ENCODE data around the gene SLX4IP.

The SLX4IP gene

GRCh38 chr20:10501402-10501801 is 66.3 kb downstream of the SLX4IP start:
- no peak for DNase-seq (ENCODE audit: insufficient read length)
- no peak for FAIRE-seq
- no peak for TF ChIP-seq POLR2A (IDR thresholded peaks at IDR 0.05; ENCODE audit: low read depth, low read length)
- TF ChIP-seq TAF1 (IDR thresholded peaks at IDR 0.05; ENCODE audit: borderline replicate concordance, low read depth, low read length), result no peak
- TF ChIP-seq POLR2AphosphoS5 (IDR thresholded peaks at IDR 0.05; ENCODE audit: low read depth, low read length), result no peak

- TF ChIP-seq POLR2AphosphoS5 (IDR thresholded peaks at IDR 0.05; ENCODE audit: low read depth, low read length) (no peak), POLR2A (IDR thresholded peaks at IDR 0.05; ENCODE audit: low read depth, low read length) (no peak), TAF1 (IDR thresholded peaks at IDR 0.05; ENCODE audit: borderline replicate concordance, low read depth, low read length) (no peak)
- FAIRE-seq (no peak), DNase-seq (ENCODE audit: insufficient read length) (no peak)
Measured at GRCh38 chr20:10502098-10502526, 67.0 kb downstream of the SLX4IP start.

- TF ChIP-seq POLR2AphosphoS5 (IDR thresholded peaks at IDR 0.05; ENCODE audit: low read depth, low read length) (no peak), TAF1 (IDR thresholded peaks at IDR 0.05; ENCODE audit: borderline replicate concordance, low read depth, low read length) (no peak), POLR2A (IDR thresholded peaks at IDR 0.05; ENCODE audit: low read depth, low read length) (no peak)
- FAIRE-seq, result no peak
Measured at GRCh38 chr20:10504608-10504993, 69.5 kb downstream of the SLX4IP start.

GRCh38 chr20:10504994-10505730 is 70.1 kb downstream of the SLX4IP start:
- FAIRE-seq (no peak), DNase-seq (ENCODE audit: insufficient read length) (no peak)
- no peak for TF ChIP-seq POLR2A (IDR thresholded peaks at IDR 0.05; ENCODE audit: low read depth, low read length)
- no peak for TF ChIP-seq TAF1 (IDR thresholded peaks at IDR 0.05; ENCODE audit: borderline replicate concordance, low read depth, low read length)
- no peak for TF ChIP-seq POLR2AphosphoS5 (IDR thresholded peaks at IDR 0.05; ENCODE audit: low read depth, low read length)

More at GRCh38 chr20:10504608-10504993, 69.5 kb downstream of the SLX4IP start:
- no peak for DNase-seq (ENCODE audit: insufficient read length)

- TF ChIP-seq POLR2A (IDR thresholded peaks at IDR 0.05; ENCODE audit: low read depth, low read length) (no peak), TAF1 (IDR thresholded peaks at IDR 0.05; ENCODE audit: borderline replicate concordance, low read depth, low read length) (no peak), POLR2AphosphoS5 (IDR thresholded peaks at IDR 0.05; ENCODE audit: low read depth, low read length) (no peak)
- FAIRE-seq (no peak), DNase-seq (ENCODE audit: insufficient read length) (no peak)
Measured at GRCh38 chr20:10505827-10506226, 70.7 kb downstream of the SLX4IP start.

- no peak for TF ChIP-seq POLR2A (IDR thresholded peaks at IDR 0.05; ENCODE audit: low read depth, low read length)
- TF ChIP-seq TAF1 (IDR thresholded peaks at IDR 0.05; ENCODE audit: borderline replicate concordance, low read depth, low read length), result no peak
- no peak for TF ChIP-seq POLR2AphosphoS5 (IDR thresholded peaks at IDR 0.05; ENCODE audit: low read depth, low read length)
- no peak for DNase-seq (ENCODE audit: insufficient read length)
- no peak for FAIRE-seq
Measured at GRCh38 chr20:10507052-10507451, 71.9 kb downstream of the SLX4IP start.

- TF ChIP-seq TAF1 (IDR thresholded peaks at IDR 0.05; ENCODE audit: borderline replicate concordance, low read depth, low read length) (no peak), POLR2AphosphoS5 (IDR thresholded peaks at IDR 0.05; ENCODE audit: low read depth, low read length) (no peak), POLR2A (IDR thresholded peaks at IDR 0.05; ENCODE audit: low read depth, low read length) (no peak)
- FAIRE-seq, result no peak
- DNase-seq (ENCODE audit: insufficient read length), result no peak
Measured at GRCh38 chr20:10508060-10508459, 73.0 kb downstream of the SLX4IP start.

- no peak for FAIRE-seq
- TF ChIP-seq TAF1 (IDR thresholded peaks at IDR 0.05; ENCODE audit: borderline replicate concordance, low read depth, low read length) (no peak), POLR2AphosphoS5 (IDR thresholded peaks at IDR 0.05; ENCODE audit: low read depth, low read length) (no peak), POLR2A (IDR thresholded peaks at IDR 0.05; ENCODE audit: low read depth, low read length) (no peak)
Measured at GRCh38 chr20:10508468-10509251, 73.6 kb downstream of the SLX4IP start.

GRCh38 chr20:10509376-10509775 is 74.3 kb downstream of the SLX4IP start:
- FAIRE-seq (no peak), DNase-seq (ENCODE audit: insufficient read length) (no peak)
- no peak for TF ChIP-seq POLR2AphosphoS5 (IDR thresholded peaks at IDR 0.05; ENCODE audit: low read depth, low read length)

More at GRCh38 chr20:10508468-10509251, 73.6 kb downstream of the SLX4IP start:
- no peak for DNase-seq (ENCODE audit: insufficient read length)

GRCh38 chr20:10510216-10510615 is 75.1 kb downstream of the SLX4IP start:
- no peak for TF ChIP-seq POLR2AphosphoS5 (IDR thresholded peaks at IDR 0.05; ENCODE audit: low read depth, low read length)
- TF ChIP-seq POLR2A (IDR thresholded peaks at IDR 0.05; ENCODE audit: low read depth, low read length), result no peak
- no peak for TF ChIP-seq TAF1 (IDR thresholded peaks at IDR 0.05; ENCODE audit: borderline replicate concordance, low read depth, low read length)
- FAIRE-seq (no peak), DNase-seq (ENCODE audit: insufficient read length) (no peak)

- DNase-seq (ENCODE audit: insufficient read length) (no peak), FAIRE-seq (peak; percentile 56)
- TF ChIP-seq TAF1 (IDR thresholded peaks at IDR 0.05; ENCODE audit: borderline replicate concordance, low read depth, low read length) (no peak), POLR2A (IDR thresholded peaks at IDR 0.05; ENCODE audit: low read depth, low read length) (no peak), POLR2AphosphoS5 (IDR thresholded peaks at IDR 0.05; ENCODE audit: low read depth, low read length) (no peak)
Measured at GRCh38 chr20:10511170-10511508, 76.0 kb downstream of the SLX4IP start.

All from GM12892 (cell line).